SK-N-SH (cell line): ENCODE data around the gene KSR2.

Experiments
- CHD2 ChIP-seq: fragments of 150-350 bp; IDR thresholded peaks from 2 replicates; pipeline ENCODE4 v1.6.1; 2018; ENCODE audit warnings: low read length; ENCODE audit not compliant: partially characterized antibody
- YY1 ChIP-seq: IDR thresholded peaks from 2 replicates; pipeline ENCODE4 v1.4.0; 2012; ENCODE audit warnings: low read depth, mild to moderate bottlenecking

GRCh38 chr12:117674763-117675162 is 294.0 kb downstream of the KSR2 start:
- no peak for TF ChIP-seq CHD2
- no peak for TF ChIP-seq YY1
